ENCODE results near the gene ACER1. TPM values are rescaled to one million over a fixed set of nuclear protein-coding genes. Genes with fewer than 3 reads are reported as not detected.

Gene ACER1
- total RNA-seq, 1 donor from 2014 or later: not detected

DNA sequence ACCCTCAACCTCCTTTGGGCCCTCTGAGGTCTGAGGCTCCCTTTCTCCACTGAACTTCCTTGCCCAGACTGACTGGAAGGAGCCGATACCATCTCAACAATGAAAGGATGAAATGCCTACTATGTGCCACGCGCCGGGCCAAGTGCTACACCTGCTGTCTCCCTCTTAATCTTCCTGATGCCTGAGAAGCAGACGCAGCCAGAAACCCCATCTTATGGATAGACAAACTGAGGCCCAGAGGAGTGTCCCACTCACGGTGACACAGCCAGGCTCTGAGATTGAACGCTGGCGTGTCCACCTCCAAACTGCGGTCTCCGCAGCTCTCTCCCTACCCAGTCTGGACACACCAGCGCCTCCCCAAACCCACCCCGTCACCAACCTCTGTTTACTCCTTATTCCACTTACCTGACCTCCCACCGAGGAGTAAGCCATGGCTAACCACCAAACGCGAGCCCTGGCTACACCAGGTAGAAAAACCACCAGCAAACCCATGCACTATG, 74.5 kb downstream of the ACER1 start:
- intact Hi-C loops (cut with DNase I): no loop called here
- ATAC-seq (no peak), DNase-seq (ENCODE audit: missing footprints) (no peak)

Other genes starting within 250 kb of the ACER1 start
- gene RFX2, start 223.1 kb downstream of the ACER1 start, total RNA-seq: 5.4 TPM
- not detected for gene ACSBG2, start 197.9 kb downstream of the ACER1 start, total RNA-seq
- gene MLLT1, start 53.6 kb downstream of the ACER1 start, total RNA-seq: 40.1 TPM
- gene CLPP, start 27.9 kb upstream of the ACER1 start, total RNA-seq: 80.3 TPM
- 134 TPM for gene ALKBH7, start 39.2 kb upstream of the ACER1 start, total RNA-seq
- gene PSPN, start 42.3 kb upstream of the ACER1 start, total RNA-seq: 1.1 TPM
- 29.6 TPM for gene GTF2F1, start 59.6 kb upstream of the ACER1 start, total RNA-seq
- gene KHSRP, start 91.2 kb upstream of the ACER1 start, total RNA-seq: 87.9 TPM
- gene SLC25A41, start 100.2 kb upstream of the ACER1 start, total RNA-seq: 0.16 TPM
- 89.9 TPM for gene SLC25A23, start 126.2 kb upstream of the ACER1 start, total RNA-seq
- gene CRB3, start 130.7 kb upstream of the ACER1 start, total RNA-seq: not detected
- gene DENND1C, start 148.2 kb upstream of the ACER1 start, total RNA-seq: 0.92 TPM
- gene TUBB4A, start 168.7 kb upstream of the ACER1 start, total RNA-seq: 6.2 TPM
- gene TNFSF9, start 197.4 kb upstream of the ACER1 start, total RNA-seq: 0.78 TPM

All from Right ventricle myocardium inferior (tissue), 1 donor.